ENCODE measurements around the gene BACE2. TPM values are rescaled to one million over a fixed set of nuclear protein-coding genes. Genes with fewer than 3 reads are reported as not detected.

BACE2 gene
- total and polyA plus RNA-seq, 2 donors (not counting 3 experiments of a cell fraction or from before 2014, with no cell fraction given): 113 to 184 TPM

DNA sequence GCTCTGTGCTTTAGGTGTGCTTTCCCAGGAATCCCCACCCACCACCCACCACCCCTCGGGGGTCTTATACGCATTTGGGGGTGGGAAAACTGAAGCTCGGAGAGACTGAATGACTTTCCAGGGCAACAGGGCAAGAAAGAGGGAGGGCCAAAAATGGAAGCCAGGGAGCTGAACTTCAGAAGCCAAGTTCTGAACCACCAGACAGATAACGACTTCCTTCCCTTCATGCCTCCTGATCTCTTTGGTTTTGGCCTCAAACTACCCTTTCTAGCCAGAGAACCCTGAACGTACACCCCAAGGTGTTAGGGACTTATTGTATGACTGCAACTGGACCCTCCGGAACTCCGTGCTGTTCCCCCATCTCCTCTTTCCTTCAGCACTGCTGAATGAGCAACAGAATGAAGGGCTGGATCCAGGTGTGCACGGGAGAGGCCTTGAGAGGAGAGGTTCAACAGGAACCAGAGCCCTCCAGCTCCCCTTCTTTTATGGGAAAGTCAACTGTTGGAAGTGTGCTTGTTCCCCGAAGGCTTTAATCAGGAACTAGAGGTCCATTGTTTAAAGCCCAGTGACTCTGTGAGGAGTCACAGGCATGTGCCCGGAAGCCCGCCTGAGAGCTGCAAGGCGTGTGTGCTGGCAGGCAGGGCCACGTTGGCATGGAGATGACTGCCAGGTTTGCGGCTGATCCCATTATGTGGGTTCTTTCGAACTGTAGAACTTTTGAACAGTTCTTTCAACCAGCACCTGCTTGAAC, 3.1 kb downstream of the BACE2 start:
- dilution Hi-C loops (cut with MboI; ENCODE audit: extremely low pct_ligation_motif_present, low sequenced_read_pairs) (no loop called here), intact Hi-C loops (cut with micrococcal nuclease) (loop anchor here (1.0 to 5.0 kb wide), 2 partner anchors 36 to 79 kb away; no protein-coding TSS in a partner anchor)
- TF ChIP-seq, protein P1, sequence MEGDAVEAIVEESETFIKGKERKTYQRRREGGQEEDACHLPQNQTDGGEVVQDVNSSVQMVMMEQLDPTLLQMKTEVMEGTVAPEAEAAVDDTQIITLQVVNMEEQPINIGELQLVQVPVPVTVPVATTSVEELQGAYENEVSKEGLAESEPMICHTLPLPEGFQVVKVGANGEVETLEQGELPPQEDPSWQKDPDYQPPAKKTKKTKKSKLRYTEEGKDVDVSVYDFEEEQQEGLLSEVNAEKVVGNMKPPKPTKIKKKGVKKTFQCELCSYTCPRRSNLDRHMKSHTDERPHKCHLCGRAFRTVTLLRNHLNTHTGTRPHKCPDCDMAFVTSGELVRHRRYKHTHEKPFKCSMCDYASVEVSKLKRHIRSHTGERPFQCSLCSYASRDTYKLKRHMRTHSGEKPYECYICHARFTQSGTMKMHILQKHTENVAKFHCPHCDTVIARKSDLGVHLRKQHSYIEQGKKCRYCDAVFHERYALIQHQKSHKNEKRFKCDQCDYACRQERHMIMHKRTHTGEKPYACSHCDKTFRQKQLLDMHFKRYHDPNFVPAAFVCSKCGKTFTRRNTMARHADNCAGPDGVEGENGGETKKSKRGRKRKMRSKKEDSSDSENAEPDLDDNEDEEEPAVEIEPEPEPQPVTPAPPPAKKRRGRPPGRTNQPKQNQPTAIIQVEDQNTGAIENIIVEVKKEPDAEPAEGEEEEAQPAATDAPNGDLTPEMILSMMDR (IDR thresholded peaks at IDR 0.05; ENCODE audit: extremely low read depth in 1 of 2, insufficient read depth in 1 of 2, low read depth in 1 of 2, low read length in 2 of 2): no peak
- TF ChIP-seq, protein P2, sequence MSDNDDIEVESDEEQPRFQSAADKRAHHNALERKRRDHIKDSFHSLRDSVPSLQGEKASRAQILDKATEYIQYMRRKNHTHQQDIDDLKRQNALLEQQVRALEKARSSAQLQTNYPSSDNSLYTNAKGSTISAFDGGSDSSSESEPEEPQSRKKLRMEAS (IDR thresholded peaks at IDR 0.05; ENCODE audit: insufficient read depth, insufficient read length): peak; percentile 35
- TF ChIP-seq POLR2AphosphoS5 (IDR thresholded peaks at IDR 0.05; ENCODE audit: insufficient read depth, low read depth, low read length): no peak
- peak; percentile 31 for TF ChIP-seq JUN (IDR thresholded peaks at IDR 0.05; ENCODE audit: borderline replicate concordance, insufficient read depth, insufficient read length, low read depth)
- no peak for TF ChIP-seq MYC (IDR thresholded peaks at IDR 0.05; ENCODE audit: low read depth, low read length)
- TF ChIP-seq GATA2 (IDR thresholded peaks at IDR 0.05; ENCODE audit: insufficient read depth, insufficient read length, low read depth, low read length): no peak
- TF ChIP-seq FOS (IDR thresholded peaks at IDR 0.05; ENCODE audit: borderline replicate concordance, insufficient read depth, low read length): peak; percentile 46
- TF ChIP-seq EZH2 (IDR thresholded peaks at IDR 0.05; ENCODE audit: borderline replicate concordance, low read depth, low read length, severe bottlenecking): no peak
- no peak for TF ChIP-seq POLR2A (IDR thresholded peaks at IDR 0.05; ENCODE audit: low read depth, low read length)
- Histone ChIP-seq H3K4me1 (ENCODE audit: control insufficient read depth, extremely low read depth, insufficient read depth, low read length) (peaks cover 20% of the 10 kb centered on the region), H4K20me1 (replicated peaks; ENCODE audit: control insufficient read depth, extremely low read depth, insufficient read depth, low read length) (no peaks in the 10 kb centered on the region), H2AFZ (ENCODE audit: low read depth, low read length) (no peak overlapping the region), H3K4me2 (ENCODE audit: insufficient read depth, low read length) (peak overlapping the region; percentile 49), H3K9me3 (replicated peaks; ENCODE audit: control insufficient read depth, insufficient read depth, low read length) (no peaks in the 10 kb centered on the region), H3K9ac (replicated peaks; ENCODE audit: extremely low read depth, insufficient read depth, low read length) (peak overlapping the region; percentile 7), H3K27me3 (ENCODE audit: control insufficient read depth in 2 of 2, insufficient read depth in 2 of 2, low read length in 2 of 2) (no peaks in the 10 kb centered on the region), H3K4me3 (replicated peaks in 1 of 3; ENCODE audit: insufficient read depth in 1 of 3, low read depth in 1 of 3, low read length in 3 of 3) (no peak overlapping the region), H3K36me3 (ENCODE audit: control insufficient read depth in 2 of 2, extremely low read depth in 1 of 2, insufficient read depth in 2 of 2, low read length in 2 of 2) (no peaks in the 10 kb centered on the region), H3K27ac (ENCODE audit: insufficient read depth, low read depth, low read length) (peak overlapping the region; percentile 73), H3K9me1 (replicated peaks; ENCODE audit: control insufficient read depth, extremely low read depth, insufficient read depth, low read length) (no peaks in the 10 kb centered on the region), H3K79me2 (ENCODE audit: control insufficient read depth, insufficient read depth, low read length) (peaks cover 26% of the 10 kb centered on the region)
- POLR2A ChIA-PET: no interaction called here
- BruUV-seq (replicated peaks): TSS peak; percentile 68
- CTCF ChIA-PET: interaction anchor here (0.6 to 4.2 kb wide), 18 partner anchors 11 to 289 kb away, joined by 3 to 34 read pairs (median 4); no protein-coding TSS in a partner anchor
- DNase-seq (ENCODE audit: low read depth, low spot score) (peak; percentile 69), FAIRE-seq (peak; percentile 66)
